Upper lobe of left lung (tissue), 4 donors: Measurements from ENCODE around the gene PELO.

ENCODE experiments used
- EP300 ChIP-seq, 4 donors: sonication (generic); formaldehyde crosslinking; IDR thresholded peaks; one replicate each; pipeline ENCODE4 v1.5.1; 2017; ENCODE audit warnings: antibody characterized with exemption in 4 of 4, control low read depth in 2 of 4
- POLR2A ChIP-seq, 4 donors: fragments of 450-650 bp; IDR thresholded peaks; one replicate each; pipeline ENCODE4 v1.5.1; 2016 to 2017; ENCODE audit warnings: antibody characterized with exemption in 4 of 4, mild to moderate bottlenecking in 2 of 4
- POLR2AphosphoS5 ChIP-seq, 2 donors: sonication (generic); formaldehyde crosslinking; IDR thresholded peaks; one replicate each; pipeline ENCODE4 v1.5.1; 2017; ENCODE audit warnings: antibody characterized with exemption in 2 of 2
- TF ChIP-seq, protein P1 (sequence below), 6 experiments: fragments of 450-650 bp in 4 of 6; fragments of 200-600 bp in 2 of 6; sonication (generic) in 2 of 6; IDR thresholded peaks; one replicate each; pipeline ENCODE4 v1.5.1; 2016 to 2019; ENCODE audit warnings: antibody characterized with exemption in 6 of 6

DNA sequence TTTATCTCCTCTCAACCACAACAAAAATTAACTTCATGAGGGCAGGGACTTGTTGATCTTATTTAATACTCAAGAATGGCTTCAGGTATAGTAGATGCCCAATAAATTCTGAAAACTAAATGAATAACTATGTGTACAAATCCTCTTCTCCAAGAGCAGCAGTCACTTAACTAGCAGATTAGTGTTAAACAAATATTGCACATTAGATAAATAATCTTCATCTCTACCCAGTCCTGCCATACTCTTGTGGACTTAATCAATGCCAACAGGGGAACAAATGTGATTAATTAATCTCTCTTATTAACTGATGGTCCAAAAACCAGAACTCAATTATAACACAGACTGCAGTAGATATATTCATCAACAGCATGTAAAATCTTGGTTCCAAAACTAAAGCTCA lies 15.0 kb upstream of the PELO start:
- TF ChIP-seq, protein P1, sequence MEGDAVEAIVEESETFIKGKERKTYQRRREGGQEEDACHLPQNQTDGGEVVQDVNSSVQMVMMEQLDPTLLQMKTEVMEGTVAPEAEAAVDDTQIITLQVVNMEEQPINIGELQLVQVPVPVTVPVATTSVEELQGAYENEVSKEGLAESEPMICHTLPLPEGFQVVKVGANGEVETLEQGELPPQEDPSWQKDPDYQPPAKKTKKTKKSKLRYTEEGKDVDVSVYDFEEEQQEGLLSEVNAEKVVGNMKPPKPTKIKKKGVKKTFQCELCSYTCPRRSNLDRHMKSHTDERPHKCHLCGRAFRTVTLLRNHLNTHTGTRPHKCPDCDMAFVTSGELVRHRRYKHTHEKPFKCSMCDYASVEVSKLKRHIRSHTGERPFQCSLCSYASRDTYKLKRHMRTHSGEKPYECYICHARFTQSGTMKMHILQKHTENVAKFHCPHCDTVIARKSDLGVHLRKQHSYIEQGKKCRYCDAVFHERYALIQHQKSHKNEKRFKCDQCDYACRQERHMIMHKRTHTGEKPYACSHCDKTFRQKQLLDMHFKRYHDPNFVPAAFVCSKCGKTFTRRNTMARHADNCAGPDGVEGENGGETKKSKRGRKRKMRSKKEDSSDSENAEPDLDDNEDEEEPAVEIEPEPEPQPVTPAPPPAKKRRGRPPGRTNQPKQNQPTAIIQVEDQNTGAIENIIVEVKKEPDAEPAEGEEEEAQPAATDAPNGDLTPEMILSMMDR (IDR thresholded peaks at IDR 0.05): no peak
- TF ChIP-seq POLR2AphosphoS5 (IDR thresholded peaks at IDR 0.05) (no peak), POLR2A (IDR thresholded peaks at IDR 0.05) (no peak), EP300 (IDR thresholded peaks at IDR 0.05) (no peak)
